ENCODE data around the gene FCHSD2. TPM values are rescaled to one million over a fixed set of nuclear protein-coding genes. Genes with fewer than 3 reads are reported as not detected.
"Not testable (repeated sequence)": the region's sequence is repeated elsewhere in the genome, so short reads cannot be mapped to it uniquely, and the experiment has no call there.

The FCHSD2 gene
- total and polyA plus RNA-seq, 3 experiments from 2014 or later: 21.2 to 28.3 (median 28.0) TPM

DNA sequence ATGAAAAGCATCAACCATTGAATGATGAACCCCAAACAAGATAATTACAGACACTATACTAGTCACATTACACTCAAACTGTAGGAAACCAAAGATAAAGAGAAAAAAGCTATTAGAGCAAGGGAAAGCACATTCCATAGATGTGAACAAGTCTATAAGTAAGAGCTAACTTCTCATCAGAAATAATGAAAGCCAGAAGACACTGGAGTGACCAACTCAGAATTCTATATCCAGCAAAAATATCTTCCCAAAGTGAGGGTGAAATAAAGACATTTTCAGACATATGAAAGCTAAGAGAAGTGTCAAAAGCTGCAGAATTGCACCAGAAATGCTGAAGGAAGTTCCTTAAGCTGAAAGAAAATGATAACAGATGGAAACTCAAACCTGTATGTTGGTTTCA, 17.3 kb downstream of the FCHSD2 start:
- Histone ChIP-seq H3K27me3 (ENCODE audit: insufficient read depth, low read length, poor library complexity, severe bottlenecking) (no peaks in the 10 kb centered on the region), H3K36me3 (ENCODE audit: insufficient read depth, low read length) (peaks cover 7% of the 10 kb centered on the region), H3K9me3 (ENCODE audit: low read length) (no peaks in the 10 kb centered on the region), H3K27ac (ENCODE audit: low read depth, low read length) (no peak overlapping the region), H3K4me1 (ENCODE audit: insufficient read depth, low read length) (no peaks in the 10 kb centered on the region), H3K4me3 (ENCODE audit: low read length) (no peak overlapping the region)
- ChIA-PET POLR2A (no interaction called here), CTCF (interaction anchor here (1.0 kb wide), 1 partner anchor 226 kb away, joined by 3 read pairs; no protein-coding TSS in a partner anchor)
- peaks cover 15 to 52% (median 17%) of the 10 kb centered on the region in 3 donors for H3K36me3 Mint-ChIP-seq
- no peak overlapping the region for H3K27ac Mint-ChIP-seq
- DNase-seq: no peak
- H3K27me3 Mint-ChIP-seq: no peaks in the 10 kb centered on the region
- peaks cover 0 to 5% (median 3%) of the 10 kb centered on the region in 5 donors for H3K9me3 Mint-ChIP-seq
- peaks cover 15 to 43% (median 32%) of the 10 kb centered on the region in 3 donors for H3K4me1 Mint-ChIP-seq
- no peak overlapping the region for H3K4me3 Mint-ChIP-seq

DNA sequence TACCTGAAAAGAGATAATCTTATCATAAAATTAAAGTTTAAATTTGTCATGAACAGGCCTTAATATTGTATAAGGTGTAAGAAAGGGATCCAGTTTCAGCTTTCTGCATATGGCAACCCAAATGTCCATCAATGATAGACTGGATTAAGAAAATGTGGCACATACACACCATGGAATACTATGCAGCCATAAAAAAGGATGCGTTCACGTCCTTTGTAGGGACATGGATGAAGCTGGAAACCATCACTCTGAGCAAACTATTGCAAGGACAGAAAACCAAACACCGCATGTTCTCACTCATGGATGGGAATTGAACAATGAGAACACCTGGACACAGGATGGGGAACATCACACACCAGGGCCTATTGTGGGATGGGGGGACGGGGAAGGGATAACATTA, 18.2 kb downstream of the FCHSD2 start:
- Mint-ChIP-seq H3K4me1 (peaks cover 15 to 45% (median 32%) of the 10 kb centered on the region in 3 donors), H3K36me3 (peaks cover 17 to 50% (median 19%) of the 10 kb centered on the region in 3 donors)
- H3K4me1 ChIP-seq (ENCODE audit: insufficient read depth, low read length); H3K9me3 ChIP-seq (ENCODE audit: low read length); H3K9me3 Mint-ChIP-seq; H3K27ac Mint-ChIP-seq; H3K4me3 Mint-ChIP-seq; POLR2A ChIA-PET; CTCF ChIA-PET; H3K36me3 ChIP-seq (ENCODE audit: insufficient read depth, low read length); H3K27me3 Mint-ChIP-seq; H3K27me3 ChIP-seq (ENCODE audit: insufficient read depth, low read length, poor library complexity, severe bottlenecking); H3K4me3 ChIP-seq (ENCODE audit: low read length); DNase-seq; H3K27ac ChIP-seq (ENCODE audit: low read depth, low read length): not testable (repeated sequence)

DNA sequence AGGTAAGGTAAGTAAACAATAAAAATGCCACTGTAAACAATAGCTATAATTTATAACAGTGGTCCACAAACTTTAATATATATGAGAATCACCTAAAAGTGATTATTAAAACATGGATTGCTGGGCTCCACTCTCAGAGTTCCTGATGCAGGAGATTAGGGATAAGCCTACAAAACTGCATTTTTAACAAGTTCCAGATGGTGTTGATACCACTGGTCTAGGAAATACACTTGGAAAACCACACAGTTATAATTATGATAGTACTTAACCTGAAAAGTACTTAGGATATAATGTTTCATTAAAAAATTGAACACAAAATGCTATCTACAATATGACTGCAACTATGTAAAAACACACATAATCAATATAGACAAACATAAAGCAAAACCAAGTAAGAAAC, 20.4 kb downstream of the FCHSD2 start:
- Mint-ChIP-seq H3K36me3 (peaks cover 17 to 43% (median 17%) of the 10 kb centered on the region in 3 donors), H3K4me3 (no peak overlapping the region), H3K27ac (no peak overlapping the region), H3K9me3 (peaks cover 0 to 5% (median 3%) of the 10 kb centered on the region in 5 donors), H3K4me1 (peaks cover 9 to 35% (median 32%) of the 10 kb centered on the region in 3 donors), H3K27me3 (no peaks in the 10 kb centered on the region)
- H3K27me3 ChIP-seq (ENCODE audit: insufficient read depth, low read length, poor library complexity, severe bottlenecking): no peaks in the 10 kb centered on the region
- CTCF ChIA-PET: interaction anchor here (1.2 kb wide), 1 partner anchor 198 kb away, joined by 4 read pairs; no protein-coding TSS in a partner anchor
- POLR2A ChIA-PET: no interaction called here
- no peak overlapping the region for H3K4me3 ChIP-seq (ENCODE audit: low read length)
- H3K4me1 ChIP-seq (ENCODE audit: insufficient read depth, low read length): no peaks in the 10 kb centered on the region
- H3K27ac ChIP-seq (ENCODE audit: low read depth, low read length): no peak overlapping the region
- no peak for DNase-seq
- H3K9me3 ChIP-seq (ENCODE audit: low read length): no peaks in the 10 kb centered on the region
- no peaks in the 10 kb centered on the region for H3K36me3 ChIP-seq (ENCODE audit: insufficient read depth, low read length)

DNA sequence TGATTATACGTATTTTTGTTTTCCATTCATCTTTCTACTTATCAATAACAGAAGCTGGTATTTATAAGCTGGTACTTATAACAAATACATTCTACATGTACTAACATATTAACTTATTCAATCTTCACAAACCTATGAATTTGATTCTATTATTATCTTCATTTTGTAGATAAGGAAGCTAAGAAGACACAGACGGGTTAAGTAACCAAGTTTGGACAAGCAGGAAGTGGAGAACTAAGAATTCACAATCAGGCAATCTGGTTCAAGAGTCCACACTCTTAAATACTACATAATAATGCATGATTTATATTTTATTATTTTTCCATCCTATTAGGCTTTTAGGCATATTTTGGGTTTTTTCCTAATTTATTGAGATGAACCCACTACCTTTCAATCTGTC, 25.0 kb downstream of the FCHSD2 start:
- H3K27me3 Mint-ChIP-seq: no peaks in the 10 kb centered on the region
- DNase-seq: no peak
- H3K27ac Mint-ChIP-seq: no peak overlapping the region
- no peak overlapping the region for H3K4me3 Mint-ChIP-seq
- CTCF ChIA-PET: no interaction called here
- Histone ChIP-seq H3K27me3 (ENCODE audit: insufficient read depth, low read length, poor library complexity, severe bottlenecking) (no peaks in the 10 kb centered on the region), H3K4me1 (ENCODE audit: insufficient read depth, low read length) (no peaks in the 10 kb centered on the region), H3K9me3 (ENCODE audit: low read length) (no peaks in the 10 kb centered on the region), H3K4me3 (ENCODE audit: low read length) (no peak overlapping the region), H3K36me3 (ENCODE audit: insufficient read depth, low read length) (no peaks in the 10 kb centered on the region), H3K27ac (ENCODE audit: low read depth, low read length) (no peak overlapping the region)
- POLR2A ChIA-PET: interaction anchor here (0.6 kb wide), 2 partner anchors 25 to 388 kb away, joined by 5 to 6 read pairs; partner anchors contain the start of gene FCHSD2
- no peaks in the 10 kb centered on the region for H3K9me3 Mint-ChIP-seq
- peaks cover 6 to 28% (median 24%) of the 10 kb centered on the region in 3 donors for H3K4me1 Mint-ChIP-seq
- peaks cover 9 to 43% (median 22%) of the 10 kb centered on the region in 3 donors for H3K36me3 Mint-ChIP-seq

DNA sequence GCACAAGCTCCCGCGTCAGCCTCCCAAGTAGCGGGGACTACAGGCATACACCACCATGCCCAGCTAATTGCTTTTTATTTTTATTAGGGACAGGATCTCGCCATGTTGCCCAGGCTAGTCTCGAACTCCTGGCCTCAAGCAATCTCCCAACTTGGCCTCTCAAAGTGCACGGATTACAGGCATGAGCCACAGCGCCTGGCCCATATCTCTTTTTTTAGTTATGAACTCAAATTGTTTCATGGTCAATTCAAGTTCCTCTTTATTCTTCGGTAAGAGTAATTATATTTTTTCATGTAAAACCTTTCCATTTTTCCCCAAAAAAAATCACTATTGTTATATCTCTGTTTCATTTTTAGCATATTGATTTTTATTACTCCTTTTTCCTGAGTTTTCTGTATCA, 25.5 kb downstream of the FCHSD2 start:
- H3K4me1 Mint-ChIP-seq: peaks cover 6 to 27% (median 20%) of the 10 kb centered on the region in 3 donors
- H3K4me3 Mint-ChIP-seq: no peak overlapping the region
- Histone ChIP-seq H3K4me3 (ENCODE audit: low read length) (no peak overlapping the region), H3K27ac (ENCODE audit: low read depth, low read length) (no peak overlapping the region), H3K27me3 (ENCODE audit: insufficient read depth, low read length, poor library complexity, severe bottlenecking) (no peaks in the 10 kb centered on the region), H3K36me3 (ENCODE audit: insufficient read depth, low read length) (no peaks in the 10 kb centered on the region), H3K4me1 (ENCODE audit: insufficient read depth, low read length) (no peaks in the 10 kb centered on the region), H3K9me3 (ENCODE audit: low read length) (no peaks in the 10 kb centered on the region)
- no peaks in the 10 kb centered on the region for H3K27me3 Mint-ChIP-seq
- H3K36me3 Mint-ChIP-seq: peaks cover 9 to 43% (median 22%) of the 10 kb centered on the region in 3 donors
- no peak overlapping the region for H3K27ac Mint-ChIP-seq
- H3K9me3 Mint-ChIP-seq: no peaks in the 10 kb centered on the region
- POLR2A ChIA-PET: no interaction called here
- no peak for DNase-seq
- CTCF ChIA-PET: no interaction called here

DNA sequence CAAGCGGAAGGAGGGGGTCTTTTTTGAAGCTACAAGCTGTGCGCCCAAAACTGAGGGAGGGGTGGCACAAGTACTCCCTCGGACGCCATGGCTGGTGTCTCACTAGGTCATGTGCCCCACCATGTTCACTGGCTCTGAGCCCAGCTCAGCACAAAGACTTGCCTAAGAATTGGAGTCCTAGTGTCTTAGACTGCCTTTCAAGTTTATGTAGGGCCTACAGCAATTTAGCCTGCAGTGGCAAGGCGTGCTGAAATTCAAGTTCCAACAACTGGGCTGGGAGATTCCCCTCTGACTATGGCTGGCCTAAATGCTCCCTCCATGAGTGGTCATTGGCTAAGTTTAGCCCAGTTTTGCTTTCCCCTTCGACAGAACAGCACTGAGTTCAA, 27.3 kb downstream of the FCHSD2 start:
- ChIA-PET CTCF (no interaction called here), POLR2A (interaction anchor here (0.5 kb wide), 1 partner anchor 18 kb away, joined by 3 read pairs; no protein-coding TSS in a partner anchor)
- no peaks in the 10 kb centered on the region for H3K4me1 ChIP-seq (ENCODE audit: insufficient read depth, low read length)
- H3K9me3 Mint-ChIP-seq: peaks cover 0 to 8% (median 3%) of the 10 kb centered on the region in 5 donors
- H3K36me3 Mint-ChIP-seq: peaks cover 11 to 38% (median 21%) of the 10 kb centered on the region in 3 donors
- H3K27ac ChIP-seq (ENCODE audit: low read depth, low read length): no peak overlapping the region
- DNase-seq: no peak
- H3K4me1 Mint-ChIP-seq: peaks cover 3 to 16% (median 14%) of the 10 kb centered on the region in 3 donors
- H3K9me3 ChIP-seq (ENCODE audit: low read length): no peaks in the 10 kb centered on the region
- no peak overlapping the region for H3K27ac Mint-ChIP-seq
- H3K4me3 Mint-ChIP-seq: no peak overlapping the region
- no peaks in the 10 kb centered on the region for H3K27me3 ChIP-seq (ENCODE audit: insufficient read depth, low read length, poor library complexity, severe bottlenecking)
- no peaks in the 10 kb centered on the region for H3K27me3 Mint-ChIP-seq
- H3K36me3 ChIP-seq (ENCODE audit: insufficient read depth, low read length): no peaks in the 10 kb centered on the region
- no peak overlapping the region for H3K4me3 ChIP-seq (ENCODE audit: low read length)

DNA sequence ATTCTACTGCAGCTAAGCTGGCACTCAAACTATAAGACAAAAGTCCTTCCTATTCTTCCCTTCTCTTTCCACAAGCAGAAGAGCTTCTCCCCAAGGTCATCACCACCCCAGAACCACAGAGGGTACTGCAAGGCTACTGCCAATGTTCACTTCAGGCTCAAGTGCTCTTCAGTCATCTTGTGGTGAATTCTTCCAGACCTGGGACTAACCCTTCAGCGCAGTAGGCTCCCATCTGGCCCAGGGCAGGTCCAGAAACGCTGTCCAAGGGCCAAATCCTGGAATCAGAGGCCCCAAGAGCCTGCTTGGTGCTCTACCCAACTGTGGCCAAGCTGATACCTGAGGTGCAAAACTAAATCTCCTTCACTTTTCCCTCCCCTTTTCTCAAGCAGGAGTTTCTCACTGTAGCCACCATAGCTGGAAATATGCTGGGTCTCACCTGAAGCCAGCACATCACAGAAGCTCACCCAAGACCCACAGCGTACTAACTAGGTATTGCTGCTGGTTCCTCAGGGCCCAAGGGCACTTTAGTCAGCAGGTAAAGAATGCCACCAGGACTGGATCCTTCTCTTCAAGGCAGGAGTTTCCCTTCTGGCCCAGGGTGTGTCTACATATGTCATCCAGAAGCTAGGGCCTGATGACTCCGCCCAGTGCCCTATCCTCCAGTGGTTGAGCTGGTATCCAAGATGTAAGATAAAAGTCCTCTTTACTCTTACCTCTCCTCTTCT, 27.8 kb downstream of the FCHSD2 start:
- no peaks in the 10 kb centered on the region for H3K27me3 Mint-ChIP-seq
- Histone ChIP-seq H3K27me3 (ENCODE audit: insufficient read depth, low read length, poor library complexity, severe bottlenecking) (no peaks in the 10 kb centered on the region), H3K4me3 (ENCODE audit: low read length) (no peak overlapping the region), H3K9me3 (ENCODE audit: low read length) (no peaks in the 10 kb centered on the region), H3K27ac (ENCODE audit: low read depth, low read length) (no peak overlapping the region), H3K36me3 (ENCODE audit: insufficient read depth, low read length) (no peaks in the 10 kb centered on the region), H3K4me1 (ENCODE audit: insufficient read depth, low read length) (no peaks in the 10 kb centered on the region)
- no peak overlapping the region for H3K4me3 Mint-ChIP-seq
- ChIA-PET CTCF (no interaction called here), POLR2A (interaction anchor here (0.5 to 0.6 kb wide), 2 partner anchors 17 to 318 kb away, joined by 3 to 4 read pairs; no protein-coding TSS in a partner anchor)
- no peak for DNase-seq
- peak overlapping the region in 2 of 8 donors; percentile 6 to 69 for H3K27ac Mint-ChIP-seq
- H3K36me3 Mint-ChIP-seq: peaks cover 14 to 36% (median 20%) of the 10 kb centered on the region in 3 donors
- H3K4me1 Mint-ChIP-seq: peaks cover 3 to 14% (median 14%) of the 10 kb centered on the region in 3 donors
- H3K9me3 Mint-ChIP-seq: peaks cover 0 to 8% (median 3%) of the 10 kb centered on the region in 5 donors

DNA sequence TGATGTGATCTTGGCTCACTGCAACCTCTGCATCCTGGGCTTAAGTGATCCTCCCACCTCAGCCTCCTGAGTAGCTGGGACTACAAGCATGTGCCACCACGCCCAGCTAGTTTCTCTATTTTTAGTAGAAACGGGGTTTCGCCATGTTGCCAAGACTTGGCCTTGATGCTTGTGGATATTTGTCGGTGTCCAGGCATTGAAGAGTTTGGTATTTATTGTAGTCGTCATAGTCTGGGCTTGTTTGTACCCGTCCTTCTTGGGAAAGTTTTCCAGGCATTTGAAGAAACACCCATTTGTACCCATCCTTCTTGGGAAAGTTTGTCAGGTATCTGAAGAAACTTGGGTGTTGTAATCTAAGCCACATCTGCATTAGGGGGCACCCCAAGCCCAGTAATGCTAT, 28.7 kb downstream of the FCHSD2 start:
- Histone ChIP-seq H3K4me1 (ENCODE audit: insufficient read depth, low read length) (no peaks in the 10 kb centered on the region), H3K27me3 (ENCODE audit: insufficient read depth, low read length, poor library complexity, severe bottlenecking) (no peaks in the 10 kb centered on the region), H3K36me3 (ENCODE audit: insufficient read depth, low read length) (no peaks in the 10 kb centered on the region), H3K4me3 (ENCODE audit: low read length) (no peak overlapping the region), H3K27ac (ENCODE audit: low read depth, low read length) (no peak overlapping the region), H3K9me3 (ENCODE audit: low read length) (no peaks in the 10 kb centered on the region)
- H3K9me3 Mint-ChIP-seq: peaks cover 0 to 8% (median 4%) of the 10 kb centered on the region in 5 donors
- no peak overlapping the region for H3K4me3 Mint-ChIP-seq
- H3K27me3 Mint-ChIP-seq: no peaks in the 10 kb centered on the region
- CTCF ChIA-PET: interaction anchor here (0.6 kb wide), 1 partner anchor 72 kb away, joined by 3 read pairs; no protein-coding TSS in a partner anchor
- POLR2A ChIA-PET: interaction anchor here (0.6 kb wide), 1 partner anchor 319 kb away, joined by 4 read pairs; no protein-coding TSS in a partner anchor
- DNase-seq: no peak
- no peak overlapping the region for H3K27ac Mint-ChIP-seq
- H3K4me1 Mint-ChIP-seq: peaks cover 4 to 11% (median 11%) of the 10 kb centered on the region in 3 donors
- H3K36me3 Mint-ChIP-seq: peaks cover 18 to 34% (median 19%) of the 10 kb centered on the region in 3 donors

All from CD8-positive, alpha-beta memory T cell (primary cell).